Suprapubic skin (tissue), 4 donors: ENCODE measurements around the gene IRAK1BP1.

Source experiments
- EP300 ChIP-seq: sonication (generic); formaldehyde crosslinking; IDR thresholded peaks from one replicate; pipeline ENCODE4 v1.6.1; 2017; ENCODE audit warnings: antibody characterized with exemption
- POLR2A ChIP-seq, 2 donors: fragments of 450-650 bp; IDR thresholded peaks; one replicate each; pipeline ENCODE4 v1.6.1; 2017; ENCODE audit warnings: antibody characterized with exemption in 2 of 2, mild to moderate bottlenecking in 2 of 2, moderate library complexity in 2 of 2
- POLR2AphosphoS5 ChIP-seq, 3 donors: sonication (generic); formaldehyde crosslinking; IDR thresholded peaks; one replicate each; pipeline ENCODE4 v1.6.1; 2017; ENCODE audit warnings: antibody characterized with exemption in 3 of 3
- TF ChIP-seq, protein P1 (sequence below), 2 donors: fragments of 200-600 bp in 1 of 2; fragments of 450-650 bp in 1 of 2; sonication (generic) in 1 of 2; IDR thresholded peaks; one replicate each; pipeline ENCODE4 v1.5.1; 2016 to 2019; ENCODE audit warnings: antibody characterized with exemption in 2 of 2, mild to moderate bottlenecking in 1 of 2, moderate library complexity in 1 of 2

DNA sequence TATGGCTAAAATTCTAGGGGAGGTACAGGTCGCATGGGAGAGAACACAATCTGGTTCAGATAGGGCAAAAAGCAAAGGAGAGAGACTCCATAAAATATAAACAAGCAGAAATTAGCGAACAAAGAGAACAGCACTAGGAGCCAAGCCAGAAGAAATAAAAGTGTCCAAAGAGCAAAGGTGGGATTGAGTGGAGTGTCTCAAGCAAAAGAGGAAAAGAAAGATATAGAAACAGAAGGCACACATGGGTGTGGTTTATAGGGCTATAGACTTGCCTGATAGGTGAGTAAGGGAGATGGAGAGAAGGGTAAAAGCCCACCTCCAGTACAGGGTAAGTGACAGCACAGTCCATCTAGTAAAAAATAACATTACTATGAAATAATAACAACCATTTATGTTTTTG lies 36.5 kb upstream of the IRAK1BP1 start:
- TF ChIP-seq POLR2A (IDR thresholded peaks at IDR 0.05) (no peak), POLR2AphosphoS5 (IDR thresholded peaks at IDR 0.05) (no peak), EP300 (no peak)
- TF ChIP-seq, protein P1, sequence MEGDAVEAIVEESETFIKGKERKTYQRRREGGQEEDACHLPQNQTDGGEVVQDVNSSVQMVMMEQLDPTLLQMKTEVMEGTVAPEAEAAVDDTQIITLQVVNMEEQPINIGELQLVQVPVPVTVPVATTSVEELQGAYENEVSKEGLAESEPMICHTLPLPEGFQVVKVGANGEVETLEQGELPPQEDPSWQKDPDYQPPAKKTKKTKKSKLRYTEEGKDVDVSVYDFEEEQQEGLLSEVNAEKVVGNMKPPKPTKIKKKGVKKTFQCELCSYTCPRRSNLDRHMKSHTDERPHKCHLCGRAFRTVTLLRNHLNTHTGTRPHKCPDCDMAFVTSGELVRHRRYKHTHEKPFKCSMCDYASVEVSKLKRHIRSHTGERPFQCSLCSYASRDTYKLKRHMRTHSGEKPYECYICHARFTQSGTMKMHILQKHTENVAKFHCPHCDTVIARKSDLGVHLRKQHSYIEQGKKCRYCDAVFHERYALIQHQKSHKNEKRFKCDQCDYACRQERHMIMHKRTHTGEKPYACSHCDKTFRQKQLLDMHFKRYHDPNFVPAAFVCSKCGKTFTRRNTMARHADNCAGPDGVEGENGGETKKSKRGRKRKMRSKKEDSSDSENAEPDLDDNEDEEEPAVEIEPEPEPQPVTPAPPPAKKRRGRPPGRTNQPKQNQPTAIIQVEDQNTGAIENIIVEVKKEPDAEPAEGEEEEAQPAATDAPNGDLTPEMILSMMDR (IDR thresholded peaks at IDR 0.05) = no peak
